KMS-11 (cell line): Measurements from ENCODE around the gene AJUBA.
"Not testable (repeated sequence)": the region's sequence is repeated elsewhere in the genome, so short reads cannot be mapped to it uniquely, and the experiment has no call there.

Source experiments
- H2AFZ ChIP-seq: fragments of 200-600 bp; sonication (generic); 2 replicates; pipeline ENCODE4 v1.6.1; 2016; ENCODE audit warnings: antibody characterized with exemption, mixed run types, low read depth
- H3K27ac ChIP-seq: fragments of 200-600 bp; sonication (generic); 2 replicates; pipeline ENCODE4 v1.6.1; 2016; ENCODE audit warnings: mild to moderate bottlenecking, mixed run types
- H3K27me3 ChIP-seq: fragments of 200-600 bp; sonication (generic); 2 replicates; pipeline ENCODE4 v1.6.1; 2017; ENCODE audit warnings: mild to moderate bottlenecking, low read depth, mixed run types, moderate library complexity; ENCODE audit not compliant: insufficient read depth
- H3K36me3 ChIP-seq: fragments of 200-600 bp; sonication (generic); 2 replicates; pipeline ENCODE4 v1.6.1; 2017; ENCODE audit warnings: mild to moderate bottlenecking, mixed run types; ENCODE audit not compliant: insufficient read depth
- H3K4me1 ChIP-seq: fragments of 200-600 bp; sonication (generic); 2 replicates; pipeline ENCODE4 v1.6.1; 2016; ENCODE audit warnings: mild to moderate bottlenecking, low read depth, mixed run types; ENCODE audit not compliant: poor library complexity, severe bottlenecking
- H3K4me2 ChIP-seq: fragments of 200-600 bp; sonication (generic); 2 replicates; pipeline ENCODE4 v1.7.0; 2016; ENCODE audit warnings: mild to moderate bottlenecking, mixed run types
- H3K4me3 ChIP-seq: fragments of 200-600 bp; sonication (generic); IDR thresholded peaks from 2 replicates; pipeline ENCODE4 v1.6.1; 2017; ENCODE audit warnings: low read depth, low read length, mixed read lengths; ENCODE audit not compliant: insufficient read depth
- H3K79me2 ChIP-seq: fragments of 200-600 bp; sonication (generic); 2 replicates; pipeline ENCODE4 v1.6.1; 2016; ENCODE audit warnings: low read depth, mixed run types; ENCODE audit not compliant: insufficient read depth
- H3K9ac ChIP-seq: fragments of 200-600 bp; sonication (generic); 2 replicates; pipeline ENCODE4 v1.6.1; 2016; ENCODE audit warnings: mild to moderate bottlenecking, mixed run types
- H4K20me1 ChIP-seq: fragments of 200-600 bp; sonication (generic); 2 replicates; pipeline ENCODE4 v1.6.1; 2016; ENCODE audit warnings: mild to moderate bottlenecking, mixed run types; ENCODE audit not compliant: insufficient read depth
- CTCF ChIP-seq: fragments of 200-600 bp; sonication (generic); conservative IDR thresholded peaks from 2 replicates; pipeline ENCODE4 v1.6.1; 2017; ENCODE audit warnings: low read depth, mild to moderate bottlenecking, antibody characterized with exemption, low read length, moderate library complexity, mixed read lengths

The AJUBA gene

GRCh38 chr14:23015618-23016017, 33.3 kb upstream of the AJUBA start:
- Histone ChIP-seq H3K27ac (no peak overlapping the region), H3K4me3 (no peak overlapping the region), H3K4me1 (no peaks in the 10 kb centered on the region), H3K36me3 (no peaks in the 10 kb centered on the region), H3K9ac (no peak overlapping the region), H3K79me2 (no peaks in the 10 kb centered on the region), H4K20me1 (no peaks in the 10 kb centered on the region), H3K4me2 (no peak overlapping the region), H2AFZ (no peak overlapping the region), H3K27me3 (no peaks in the 10 kb centered on the region)
- TF ChIP-seq CTCF, result no peak

- H4K20me1 ChIP-seq, H2AFZ ChIP-seq, H3K36me3 ChIP-seq, H3K27me3 ChIP-seq, H3K79me2 ChIP-seq, H3K27ac ChIP-seq, H3K9ac ChIP-seq, H3K4me1 ChIP-seq, H3K4me2 ChIP-seq, H3K4me3 ChIP-seq: not testable (repeated sequence)
These were observed 31.4 kb upstream of the AJUBA start for GRCh38 chr14:23013749-23014054.

DNA sequence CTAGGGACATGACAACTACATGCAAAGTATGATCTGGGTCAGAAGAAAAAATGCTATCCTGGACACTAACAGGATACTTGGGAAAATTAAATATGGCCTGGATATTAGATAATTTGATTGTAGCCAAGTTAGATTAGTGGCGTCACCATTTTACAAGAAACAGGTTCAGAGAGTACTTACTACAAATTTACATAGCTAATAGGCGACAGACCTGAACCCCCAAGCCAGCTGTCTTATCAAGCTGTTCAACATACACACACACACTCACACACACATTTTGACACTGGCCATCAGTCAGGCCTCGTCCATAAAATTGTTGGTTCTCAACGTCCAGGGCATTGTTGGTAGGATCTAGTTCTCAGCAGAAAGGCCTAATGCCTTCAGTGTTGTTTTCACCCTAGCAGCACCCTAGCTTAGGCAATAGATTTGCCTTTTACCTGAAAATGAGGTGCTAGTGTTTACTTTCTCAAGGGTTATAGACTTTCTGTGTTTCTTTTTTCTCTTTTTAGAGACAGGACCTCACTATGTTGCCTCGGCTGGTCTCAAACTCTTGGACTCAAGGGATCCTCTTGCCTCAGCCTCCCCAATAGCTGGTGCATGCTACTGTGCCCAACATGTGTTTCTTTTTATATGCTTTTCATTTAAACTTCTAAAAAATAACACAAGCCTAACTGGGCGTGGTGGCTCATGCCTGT, 30.9 kb upstream of the AJUBA start:
- no peaks in the 10 kb centered on the region for H3K79me2 ChIP-seq
- H3K36me3 ChIP-seq, result no peaks in the 10 kb centered on the region
- no peak overlapping the region for H3K27ac ChIP-seq
- peaks cover 12% of the 10 kb centered on the region for H3K4me1 ChIP-seq
- H3K4me3 ChIP-seq, result no peak overlapping the region
- no peak overlapping the region for H3K9ac ChIP-seq
- H3K27me3 ChIP-seq, result no peaks in the 10 kb centered on the region
- no peak overlapping the region for H2AFZ ChIP-seq
- TF ChIP-seq CTCF, result no peak
- no peaks in the 10 kb centered on the region for H4K20me1 ChIP-seq
- H3K4me2 ChIP-seq, result no peak overlapping the region

DNA sequence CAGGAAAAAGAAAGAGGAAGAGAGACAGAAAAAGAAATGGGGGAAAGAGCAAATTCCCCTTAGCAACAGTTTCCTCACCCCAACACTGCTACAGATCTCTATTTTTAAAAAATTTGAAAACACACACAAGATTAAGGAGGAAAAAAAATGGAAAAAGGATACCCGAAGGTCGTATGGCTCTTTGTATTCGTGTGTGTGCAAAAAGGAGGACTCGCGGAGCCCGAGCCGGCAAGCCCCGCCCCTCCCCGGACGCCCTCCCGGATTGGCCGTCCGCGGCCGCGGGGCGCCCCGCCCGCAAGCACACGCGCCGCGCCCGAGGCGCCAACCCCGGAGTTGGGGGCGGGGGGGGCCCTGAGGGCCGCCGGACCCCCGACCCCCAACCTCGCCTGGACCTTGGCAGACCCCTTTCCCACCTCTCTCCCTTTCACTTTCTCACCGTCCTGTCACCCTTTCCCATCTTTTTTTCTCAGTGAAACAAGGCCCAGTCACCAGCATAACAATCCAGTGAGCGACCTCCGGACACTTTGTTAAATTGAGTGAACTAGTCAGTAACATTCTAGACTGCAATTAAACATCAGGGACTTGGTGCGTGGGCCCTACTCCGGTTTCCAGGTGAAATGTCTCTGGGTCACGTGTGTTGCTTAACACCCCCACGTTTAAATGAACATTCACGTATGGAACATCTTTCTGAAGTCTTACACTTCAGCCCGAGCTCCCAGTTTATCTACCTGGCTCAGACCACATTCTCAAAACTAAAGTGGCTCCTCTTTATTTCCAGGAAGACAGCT, 27.8 kb upstream of the AJUBA start, which contains the start of gene C14orf93:
Gene C14orf93 (minus strand): TSS at position 205 of the 788 bp plus-strand sequence. CDS start 11,120 bp downstream, outside the sequence.
- H3K27me3 ChIP-seq, result no peaks in the 10 kb centered on the region
- no peaks in the 10 kb centered on the region for H4K20me1 ChIP-seq
- H3K4me3 ChIP-seq, result no peak within 1 kb of the TSS
- peak within 1 kb of the TSS; percentile 82 for H2AFZ ChIP-seq
- peak within 1 kb of the TSS; percentile 86 for H3K4me2 ChIP-seq
- H3K27ac ChIP-seq, result peak within 1 kb of the TSS; percentile 74
- no peaks in the 10 kb centered on the region for H3K36me3 ChIP-seq
- no peaks in the 10 kb centered on the region for H3K79me2 ChIP-seq
- peaks cover 31% of the 10 kb centered on the region for H3K4me1 ChIP-seq
- peak within 1 kb of the TSS; percentile 64; the same call in 1 of the 2 replicates for H3K9ac ChIP-seq
- TF ChIP-seq CTCF, result no peak
